ENCODE measurements around the gene DPYD. TPM values are rescaled to one million over a fixed set of nuclear protein-coding genes. Genes with fewer than 3 reads are reported as not detected.

The DPYD gene
- total RNA-seq, 1 donor from 2014 or later: 12.6 TPM

DNA sequence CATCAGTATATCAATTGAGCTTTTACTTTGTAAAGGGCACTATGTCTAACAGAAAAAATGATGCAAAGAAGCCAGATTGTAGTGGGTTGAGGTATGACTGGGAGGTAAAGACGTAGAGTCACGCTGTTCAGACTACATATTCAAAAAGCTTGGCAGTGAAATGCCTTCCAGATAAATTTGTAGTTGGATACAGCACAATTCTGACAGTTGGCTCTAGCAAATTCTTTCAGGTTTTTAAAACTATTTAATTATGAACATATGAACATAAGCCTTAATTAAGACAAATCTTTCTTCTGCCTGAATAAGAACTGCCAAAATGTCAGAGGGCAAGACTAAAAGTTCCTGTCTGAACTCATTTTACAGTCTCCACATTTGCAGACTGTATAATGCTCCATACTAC is 118.8 kb downstream of the DPYD start:
- no peaks in the 10 kb centered on the region for H3K9me3 Mint-ChIP-seq
- H3K4me3 Mint-ChIP-seq: no peak overlapping the region
- no peaks in the 10 kb centered on the region for H3K27me3 Mint-ChIP-seq
- H3K27ac Mint-ChIP-seq: no peak overlapping the region
- H3K4me1 Mint-ChIP-seq: no peaks in the 10 kb centered on the region
- intact Hi-C loops (cut with micrococcal nuclease): no loop called here
- CTCF ChIA-PET: no interaction called here
- DNase-seq (no peak), ATAC-seq (ENCODE audit: low read depth) (no peak)
- POLR2A ChIA-PET: no interaction called here
- H3K36me3 Mint-ChIP-seq (ENCODE audit: low read depth): no peaks in the 10 kb centered on the region
- TF ChIP-seq, protein P1, sequence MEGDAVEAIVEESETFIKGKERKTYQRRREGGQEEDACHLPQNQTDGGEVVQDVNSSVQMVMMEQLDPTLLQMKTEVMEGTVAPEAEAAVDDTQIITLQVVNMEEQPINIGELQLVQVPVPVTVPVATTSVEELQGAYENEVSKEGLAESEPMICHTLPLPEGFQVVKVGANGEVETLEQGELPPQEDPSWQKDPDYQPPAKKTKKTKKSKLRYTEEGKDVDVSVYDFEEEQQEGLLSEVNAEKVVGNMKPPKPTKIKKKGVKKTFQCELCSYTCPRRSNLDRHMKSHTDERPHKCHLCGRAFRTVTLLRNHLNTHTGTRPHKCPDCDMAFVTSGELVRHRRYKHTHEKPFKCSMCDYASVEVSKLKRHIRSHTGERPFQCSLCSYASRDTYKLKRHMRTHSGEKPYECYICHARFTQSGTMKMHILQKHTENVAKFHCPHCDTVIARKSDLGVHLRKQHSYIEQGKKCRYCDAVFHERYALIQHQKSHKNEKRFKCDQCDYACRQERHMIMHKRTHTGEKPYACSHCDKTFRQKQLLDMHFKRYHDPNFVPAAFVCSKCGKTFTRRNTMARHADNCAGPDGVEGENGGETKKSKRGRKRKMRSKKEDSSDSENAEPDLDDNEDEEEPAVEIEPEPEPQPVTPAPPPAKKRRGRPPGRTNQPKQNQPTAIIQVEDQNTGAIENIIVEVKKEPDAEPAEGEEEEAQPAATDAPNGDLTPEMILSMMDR (IDR thresholded peaks at IDR 0.05): no peak

DNA sequence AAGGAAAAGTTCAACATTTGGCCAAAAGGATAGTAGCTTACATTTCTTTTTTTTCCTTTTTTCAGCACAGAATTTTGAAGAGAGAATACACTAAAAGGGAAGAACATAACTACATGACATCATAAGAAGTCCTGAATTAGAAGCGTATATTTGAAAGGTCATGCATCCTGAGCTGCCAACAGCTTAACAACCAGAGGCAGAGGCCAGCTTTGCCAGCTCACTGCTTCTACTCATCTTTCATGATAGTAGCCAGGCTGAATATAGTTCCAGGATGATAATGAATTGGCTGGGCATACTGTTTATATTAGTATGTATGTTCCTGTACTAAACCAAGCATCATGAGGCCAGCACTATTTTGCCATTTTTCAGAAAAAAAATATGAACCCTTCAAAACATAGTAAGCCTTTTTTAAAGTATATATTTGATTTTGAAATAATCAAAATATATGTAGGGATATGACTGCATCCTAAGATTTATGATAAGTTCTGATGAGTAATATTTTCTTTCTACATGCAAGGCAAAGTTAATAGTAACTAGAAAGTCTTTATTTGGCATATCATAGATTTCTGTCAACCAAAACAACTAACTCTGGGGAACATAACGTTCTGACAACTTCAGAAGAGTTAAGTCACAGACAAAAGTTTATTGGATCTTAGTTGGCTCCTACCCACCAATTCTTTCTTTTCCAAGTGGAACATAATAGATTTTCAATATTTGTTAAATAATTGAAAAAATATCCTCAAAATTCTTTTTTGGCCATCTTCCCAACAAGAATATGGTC is 123.2 kb downstream of the DPYD start:
- TF ChIP-seq, protein P1 (IDR thresholded peaks at IDR 0.05): no peak
- intact Hi-C loops (cut with micrococcal nuclease): no loop called here
- Mint-ChIP-seq H3K4me1 (peaks cover 3% of the 10 kb centered on the region), H3K27me3 (no peaks in the 10 kb centered on the region), H3K27ac (no peak overlapping the region), H3K4me3 (no peak overlapping the region), H3K36me3 (ENCODE audit: low read depth) (no peaks in the 10 kb centered on the region), H3K9me3 (no peaks in the 10 kb centered on the region)
- no peak for ATAC-seq (ENCODE audit: low read depth)
- CTCF ChIA-PET: no interaction called here
- DNase-seq: no peak
- POLR2A ChIA-PET: no interaction called here

DNA sequence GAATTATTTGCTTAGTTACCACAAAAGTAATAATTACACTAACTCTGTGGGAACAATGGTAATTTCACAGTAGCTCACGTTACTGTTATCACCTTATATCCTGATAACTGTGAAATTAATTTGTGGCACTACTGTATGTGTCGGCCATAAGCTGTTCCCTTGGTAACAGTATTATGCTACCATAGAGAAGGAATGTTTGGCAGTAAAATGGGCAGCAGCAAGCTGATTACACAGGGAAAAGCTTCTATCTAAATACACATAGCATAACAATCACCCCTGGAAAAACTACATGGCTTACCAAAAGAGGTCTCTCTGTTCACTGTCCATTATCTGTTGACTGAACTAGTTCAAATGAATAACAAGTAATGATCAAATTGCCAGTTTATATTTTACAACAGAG is 124.1 kb downstream of the DPYD start:
- Mint-ChIP-seq H3K36me3 (ENCODE audit: low read depth) (no peaks in the 10 kb centered on the region), H3K9me3 (no peaks in the 10 kb centered on the region), H3K27ac (no peak overlapping the region), H3K4me3 (no peak overlapping the region), H3K27me3 (no peaks in the 10 kb centered on the region), H3K4me1 (peaks cover 6% of the 10 kb centered on the region)
- TF ChIP-seq, protein P1 (IDR thresholded peaks at IDR 0.05): no peak
- intact Hi-C loops (cut with micrococcal nuclease): no loop called here
- DNase-seq (no peak), ATAC-seq (ENCODE audit: low read depth) (no peak)
- POLR2A ChIA-PET: no interaction called here
- CTCF ChIA-PET: no interaction called here

DNA sequence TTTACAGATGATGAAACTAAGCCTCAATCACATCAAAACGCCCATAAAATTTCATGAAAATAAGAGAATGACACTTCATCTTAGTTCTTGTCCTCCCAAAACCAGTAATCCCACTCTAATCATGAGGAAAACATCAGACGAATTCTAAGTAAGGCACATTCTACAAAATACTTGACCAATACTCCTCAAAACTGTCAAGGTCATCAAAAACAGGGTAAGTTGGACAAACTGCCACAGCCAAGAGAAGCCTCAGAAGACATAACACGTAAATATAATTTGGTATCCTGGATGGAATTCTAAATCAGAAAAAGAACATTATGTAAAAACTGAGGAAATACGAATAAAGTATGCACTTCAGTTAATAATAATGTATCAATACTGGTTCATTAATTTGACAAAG is 128.2 kb downstream of the DPYD start:
- no peak for ATAC-seq (ENCODE audit: low read depth)
- peaks cover 14% of the 10 kb centered on the region for H3K4me1 Mint-ChIP-seq
- H3K4me3 Mint-ChIP-seq: no peak overlapping the region
- CTCF ChIA-PET: no interaction called here
- POLR2A ChIA-PET: no interaction called here
- H3K27me3 Mint-ChIP-seq: no peaks in the 10 kb centered on the region
- no peaks in the 10 kb centered on the region for H3K36me3 Mint-ChIP-seq (ENCODE audit: low read depth)
- no peak overlapping the region for H3K27ac Mint-ChIP-seq
- TF ChIP-seq, protein P1 (IDR thresholded peaks at IDR 0.05): no peak
- intact Hi-C loops (cut with micrococcal nuclease): no loop called here
- no peaks in the 10 kb centered on the region for H3K9me3 Mint-ChIP-seq
- DNase-seq: no peak

DNA sequence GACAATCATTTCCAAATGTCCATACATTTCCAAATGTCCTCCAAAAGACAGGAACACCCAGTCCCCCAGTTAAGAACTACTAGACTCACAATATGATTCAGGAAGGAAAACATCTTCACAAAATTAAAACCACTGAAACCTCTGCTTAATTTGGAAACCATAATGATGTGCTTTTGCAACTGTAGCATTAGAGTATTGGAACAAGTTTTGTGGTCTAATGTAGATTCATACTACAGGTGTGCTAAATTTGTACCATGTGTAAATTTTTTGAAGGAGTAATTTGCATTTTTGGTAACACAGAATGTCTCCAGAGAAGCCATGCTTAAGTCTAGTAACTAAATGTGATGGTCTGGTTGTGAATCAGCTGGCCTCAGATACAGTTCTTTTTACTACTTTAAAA is 129.6 kb downstream of the DPYD start:
- CTCF ChIA-PET: no interaction called here
- intact Hi-C loops (cut with micrococcal nuclease): no loop called here
- TF ChIP-seq, protein P1 (IDR thresholded peaks at IDR 0.05): no peak
- Mint-ChIP-seq H3K4me3 (no peak overlapping the region), H3K36me3 (ENCODE audit: low read depth) (no peaks in the 10 kb centered on the region), H3K4me1 (peaks cover 16% of the 10 kb centered on the region), H3K9me3 (no peaks in the 10 kb centered on the region), H3K27ac (no peak overlapping the region), H3K27me3 (no peaks in the 10 kb centered on the region)
- POLR2A ChIA-PET: no interaction called here
- no peak for ATAC-seq (ENCODE audit: low read depth)
- no peak for DNase-seq

Data from activated B cell treated with CpG ODN at 0.5 μM for 24 hours (primary cell).